HG03442 (cell line): ENCODE data around the gene ENDOD1.

Source experiments
- ATAC-seq: cut with Tn5 transposase; IDR thresholded peaks from one replicate; pipeline ENCODE4 v1.9.1; 2021; ENCODE audit warnings: mild to moderate bottlenecking, moderate library complexity; ENCODE audit not compliant: unreplicated experiment

Gene ENDOD1

DNA sequence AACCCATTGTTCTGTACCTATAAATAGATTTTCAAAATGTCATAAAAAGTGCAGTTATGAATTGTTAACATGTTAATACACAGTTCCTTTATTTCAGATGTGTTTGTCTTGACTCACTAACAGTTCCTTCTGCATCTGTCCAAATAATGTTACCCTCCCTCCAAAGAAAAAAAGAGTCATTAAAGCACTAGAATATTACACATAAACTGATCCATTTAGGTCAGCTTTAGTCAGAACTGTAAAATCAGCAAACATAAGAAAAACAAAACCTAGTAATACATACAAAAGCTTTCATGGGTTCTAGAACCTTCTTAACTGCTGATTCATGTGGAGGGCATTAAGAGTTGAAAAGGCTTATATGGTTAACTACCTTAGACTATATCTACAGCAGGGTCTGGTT, 76.0 kb downstream of the ENDOD1 start:
- no peak for ATAC-seq

- ATAC-seq = no peak
Measured at GRCh38 chr11:95166781-95167180, 77.1 kb downstream of the ENDOD1 start.

DNA sequence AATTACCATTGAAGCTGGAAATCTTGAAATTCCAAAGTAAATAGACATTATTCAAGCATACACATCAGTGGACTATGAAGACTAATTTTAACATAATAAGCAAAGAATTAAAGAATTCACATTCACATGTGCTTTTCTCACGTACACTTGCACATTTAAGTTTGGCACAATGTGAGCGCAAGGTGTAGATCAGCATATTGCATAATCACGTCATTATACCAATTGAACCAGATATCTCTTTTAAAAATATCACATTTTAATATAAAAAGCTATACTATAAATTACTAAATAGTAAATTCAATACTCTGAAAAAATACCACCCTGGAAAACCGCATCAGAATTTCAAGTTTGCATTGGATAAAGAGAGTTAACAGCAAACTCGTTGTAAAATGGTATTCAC, 80.6 kb downstream of the ENDOD1 start:
- ATAC-seq = no peak

GRCh38 chr11:95175818-95176380, 86.3 kb downstream of the ENDOD1 start:
- no peak for ATAC-seq
